HG03196 (cell line): Measurements from ENCODE around the gene PPP2CA.

Source experiments
- ATAC-seq: cut with Tn5 transposase; IDR thresholded peaks from one replicate; pipeline ENCODE4 v1.9.1; 2021; ENCODE audit not compliant: unreplicated experiment

The PPP2CA gene

GRCh38 chr5:134149571-134150303 lies 76.1 kb downstream of the PPP2CA start:
- ATAC-seq, result no peak

GRCh38 chr5:134148986-134149539 lies 76.8 kb downstream of the PPP2CA start:
- no peak for ATAC-seq

GRCh38 chr5:134148316-134148715 lies 77.6 kb downstream of the PPP2CA start:
- ATAC-seq, result no peak

- no peak for ATAC-seq
These were observed 79.0 kb downstream of the PPP2CA start for GRCh38 chr5:134146651-134147518.

- ATAC-seq, result peak; percentile 48
These were observed 79.9 kb downstream of the PPP2CA start for GRCh38 chr5:134145779-134146581.

GRCh38 chr5:134145041-134145757 lies 80.7 kb downstream of the PPP2CA start:
- no peak for ATAC-seq
